GM12892 (cell line): ENCODE results near the gene TOGARAM1.

Experiments used
- POLR2A ChIP-seq: IDR thresholded peaks from 2 replicates; pipeline ENCODE4 v1.6.1; 2011; ENCODE audit warnings: low read depth, low read length, control low read depth
- POLR2AphosphoS5 ChIP-seq: IDR thresholded peaks from 2 replicates; pipeline ENCODE4 v1.6.1; 2011; ENCODE audit warnings: low read depth, low read length, control low read depth
- TAF1 ChIP-seq: IDR thresholded peaks from 2 replicates; pipeline ENCODE4 v1.6.1; 2011; ENCODE audit warnings: low read depth, mild to moderate bottlenecking, control low read depth, low read length, borderline replicate concordance

DNA sequence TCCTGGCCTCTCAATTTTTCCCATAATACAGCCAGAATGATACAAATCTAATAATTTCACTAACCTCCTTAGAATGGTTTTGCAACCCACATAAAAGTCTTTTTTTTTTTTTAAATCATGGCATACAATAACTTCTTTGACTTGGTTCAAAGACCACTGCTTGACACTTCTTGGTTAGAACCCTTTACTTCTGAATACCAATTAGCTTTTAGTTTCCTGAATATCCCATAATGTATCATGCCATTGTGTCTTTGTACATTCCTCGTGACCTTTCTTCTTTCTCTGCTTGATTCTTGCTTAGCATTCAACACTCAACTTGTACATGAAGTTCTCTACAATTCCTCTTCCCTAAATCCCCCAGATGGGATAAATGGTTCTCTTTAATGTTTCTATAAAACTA, 19.6 kb upstream of the TOGARAM1 start:
- TF ChIP-seq POLR2A = no peak
- no peak for TF ChIP-seq POLR2AphosphoS5
- no peak for TF ChIP-seq TAF1
